ENCODE data around the gene FCER2. TPM values are rescaled to one million over a fixed set of nuclear protein-coding genes. Genes with fewer than 3 reads are reported as not detected.

Gene FCER2
- total and polyA plus RNA-seq, 2 of the 4 experiments (the other 2 are of a cell fraction): not detected

DNA sequence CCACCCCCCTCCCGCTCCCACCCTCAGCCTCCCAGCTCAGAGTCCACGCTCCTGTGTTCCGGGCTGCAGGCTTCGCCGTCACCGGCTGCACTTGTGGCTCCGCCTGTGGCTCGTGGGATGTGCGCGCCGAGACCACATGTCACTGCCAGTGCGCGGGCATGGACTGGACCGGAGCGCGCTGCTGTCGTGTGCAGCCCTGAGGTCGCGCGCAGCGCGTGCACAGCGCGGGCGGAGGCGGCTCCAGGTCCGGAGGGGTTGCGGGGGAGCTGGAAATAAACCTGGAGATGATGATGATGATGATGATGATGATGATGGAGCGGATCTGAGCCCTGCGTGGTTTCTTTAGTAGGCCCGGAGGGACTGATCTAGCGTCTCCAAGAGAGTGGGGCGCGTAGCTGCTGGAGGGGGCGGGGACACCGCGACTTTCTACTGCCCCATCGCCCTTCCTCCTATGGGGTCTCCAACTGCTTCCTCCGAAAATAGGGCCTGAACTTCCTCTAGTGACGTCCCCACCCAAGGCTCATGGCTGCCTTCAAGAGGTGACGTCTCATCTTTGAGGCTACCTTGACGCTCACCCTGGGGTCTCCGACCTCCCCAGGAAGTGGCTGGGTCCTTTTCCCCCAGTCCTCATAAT is 31.7 kb downstream of the FCER2 start:
- no peak overlapping the region for H4K8ac ChIP-seq (ENCODE audit: low read depth in 2 of 2, low read length in 2 of 2)
- no peak overlapping the region for H3K14ac ChIP-seq (replicated peaks; ENCODE audit: low read depth, low read length)
- no peak overlapping the region for H4K5ac ChIP-seq (ENCODE audit: low read depth, low read length)
- H2AFZ ChIP-seq (replicated peaks; ENCODE audit: low read length, poor library complexity): peak overlapping the region; percentile 80
- H3K23ac ChIP-seq (ENCODE audit: low read depth, low read length): no peak overlapping the region
- no peak overlapping the region for H2BK20ac ChIP-seq (ENCODE audit: low read depth, low read length)
- in situ Hi-C loops (cut with MboI; ENCODE audit: low sequenced_read_pairs): no loop called here
- H3K56ac ChIP-seq (ENCODE audit: extremely low read depth, insufficient read depth, low read length): no peak overlapping the region
- WGBS, 2 experiments (ENCODE audit: extremely low coverage in 2 of 2, insufficient read length in 1 of 2): 2% methylated on average over 10 of the region's 43 CpGs; no CpG with 5 or more reads in 1 of the 2 experiments
- peak overlapping the region; percentile 13; the same call in 1 of the 2 replicates for H3K4me3 ChIP-seq (ENCODE audit: insufficient read depth, low read depth, low read length)
- H3K4ac ChIP-seq (ENCODE audit: low read depth, low read length): no peak overlapping the region
- H3K36me3 ChIP-seq (ENCODE audit: control insufficient read depth, insufficient read depth, low read length): no peaks in the 10 kb centered on the region
- H3K27ac ChIP-seq (ENCODE audit: insufficient read depth, low read length): no peak overlapping the region
- H3K79me1 ChIP-seq (ENCODE audit: low read depth in 1 of 2, low read length in 2 of 2): no peaks in the 10 kb centered on the region
- peaks cover 4% of the 10 kb centered on the region; the same call in 1 of the 2 replicates for H3K9me3 ChIP-seq (ENCODE audit: control insufficient read depth, insufficient read depth, low read length)
- H3K9ac ChIP-seq (ENCODE audit: low read depth, low read length): no peak overlapping the region
- ChIA-PET CTCF (interaction anchor here (1.9 kb wide), 1 partner anchor 11 kb away, joined by 6 read pairs; the partner anchor contains the start of gene TRAPPC5), POLR2A (ENCODE audit: unreplicated experiment) (no interaction called here)
- H3K27me3 ChIP-seq (ENCODE audit: control insufficient read depth, insufficient read depth, low read length): peaks cover 29% of the 10 kb centered on the region
- H2AK5ac ChIP-seq (ENCODE audit: low read depth, low read length): no peak overlapping the region
- no peak overlapping the region for H2BK5ac ChIP-seq (ENCODE audit: low read depth, low read length, poor library complexity, severe bottlenecking)
- ATAC-seq (ENCODE audit: low read depth) (no peak), DNase-seq (no peak)
- intact Hi-C loops (cut with micrococcal nuclease): no loop called here
- no peak overlapping the region for H2AK9ac ChIP-seq (replicated peaks; ENCODE audit: low read depth, low read length, poor library complexity)
- H2BK15ac ChIP-seq (ENCODE audit: low read depth, low read length): no peak overlapping the region
- H3K18ac ChIP-seq (ENCODE audit: low read depth, low read length): no peak overlapping the region
- BruUV-seq (replicated peaks): no TSS peak
- no peaks in the 10 kb centered on the region for H4K20me1 ChIP-seq (ENCODE audit: insufficient read depth, low read length)
- no peak overlapping the region for H2BK120ac ChIP-seq (ENCODE audit: low read depth, low read length)
- dilution Hi-C loops (cut with HindIII; ENCODE audit: low sequenced_read_pairs, unreplicated experiment): no loop called here
- peak overlapping the region; percentile 65; the same call in 1 of the 2 replicates for H3K4me2 ChIP-seq (ENCODE audit: low read depth, low read length)
- TF ChIP-seq, protein P1, sequence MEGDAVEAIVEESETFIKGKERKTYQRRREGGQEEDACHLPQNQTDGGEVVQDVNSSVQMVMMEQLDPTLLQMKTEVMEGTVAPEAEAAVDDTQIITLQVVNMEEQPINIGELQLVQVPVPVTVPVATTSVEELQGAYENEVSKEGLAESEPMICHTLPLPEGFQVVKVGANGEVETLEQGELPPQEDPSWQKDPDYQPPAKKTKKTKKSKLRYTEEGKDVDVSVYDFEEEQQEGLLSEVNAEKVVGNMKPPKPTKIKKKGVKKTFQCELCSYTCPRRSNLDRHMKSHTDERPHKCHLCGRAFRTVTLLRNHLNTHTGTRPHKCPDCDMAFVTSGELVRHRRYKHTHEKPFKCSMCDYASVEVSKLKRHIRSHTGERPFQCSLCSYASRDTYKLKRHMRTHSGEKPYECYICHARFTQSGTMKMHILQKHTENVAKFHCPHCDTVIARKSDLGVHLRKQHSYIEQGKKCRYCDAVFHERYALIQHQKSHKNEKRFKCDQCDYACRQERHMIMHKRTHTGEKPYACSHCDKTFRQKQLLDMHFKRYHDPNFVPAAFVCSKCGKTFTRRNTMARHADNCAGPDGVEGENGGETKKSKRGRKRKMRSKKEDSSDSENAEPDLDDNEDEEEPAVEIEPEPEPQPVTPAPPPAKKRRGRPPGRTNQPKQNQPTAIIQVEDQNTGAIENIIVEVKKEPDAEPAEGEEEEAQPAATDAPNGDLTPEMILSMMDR (conservative IDR thresholded peaks at IDR 0.05; ENCODE audit: low read depth, low read length): no peak
- no peak for TF ChIP-seq BHLHE40 (IDR thresholded peaks at IDR 0.05; ENCODE audit: low read depth, low read length)
- no peak for TF ChIP-seq FOS (IDR thresholded peaks at IDR 0.05; ENCODE audit: low read depth, low read length)
- no peak for TF ChIP-seq MAFK (IDR thresholded peaks at IDR 0.05; ENCODE audit: low read depth, low read length)
- TF ChIP-seq NFE2L2 (IDR thresholded peaks at IDR 0.05; ENCODE audit: low read depth, low read length): no peak
- TF ChIP-seq, protein P2, sequence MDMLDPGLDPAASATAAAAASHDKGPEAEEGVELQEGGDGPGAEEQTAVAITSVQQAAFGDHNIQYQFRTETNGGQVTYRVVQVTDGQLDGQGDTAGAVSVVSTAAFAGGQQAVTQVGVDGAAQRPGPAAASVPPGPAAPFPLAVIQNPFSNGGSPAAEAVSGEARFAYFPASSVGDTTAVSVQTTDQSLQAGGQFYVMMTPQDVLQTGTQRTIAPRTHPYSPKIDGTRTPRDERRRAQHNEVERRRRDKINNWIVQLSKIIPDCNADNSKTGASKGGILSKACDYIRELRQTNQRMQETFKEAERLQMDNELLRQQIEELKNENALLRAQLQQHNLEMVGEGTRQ (IDR thresholded peaks at IDR 0.05; ENCODE audit: low read depth, low read length): no peak
- TF ChIP-seq MXI1 (IDR thresholded peaks at IDR 0.05; ENCODE audit: borderline replicate concordance, low read depth, low read length): no peak
- no peaks in the 10 kb centered on the region for H3K4me1 ChIP-seq (ENCODE audit: control insufficient read depth, insufficient read depth, low read length)
- no peaks in the 10 kb centered on the region for H3K9me1 ChIP-seq (ENCODE audit: insufficient read depth, low read length)
- H4K91ac ChIP-seq (ENCODE audit: insufficient read depth, low read depth, low read length): no peak overlapping the region
